AG04449 (cell line): ENCODE results near the gene ZNF107.
"Not testable (repeated sequence)": the region's sequence is repeated elsewhere in the genome, so short reads cannot be mapped to it uniquely, and the experiment has no call there.

Experiments
- CTCF ChIA-PET: fragments of 350-600 bp; formaldehyde crosslinking; extraction: SDS; loops from one replicate; lab custom pipeline; 2021; ENCODE audit warnings: antibody characterized with exemption; lab: Yijun Ruan, JAX
- POLR2A ChIA-PET: fragments of 400-600, 350-600 bp; formaldehyde crosslinking; extraction: SDS; loops from one replicate; lab custom pipeline; 2020; ENCODE audit warnings: antibody characterized with exemption, inconsistent platforms; lab: Yijun Ruan, JAX
- DNase-seq: peaks from one replicate; pipeline ENCODE4 v3.0.0-alpha.2; 2010; ENCODE audit warnings: low read depth, low spot score
- H3K4me3 ChIP-seq: 2 replicates; pipeline ENCODE4 v1.5.1; 2011; ENCODE audit warnings: low read depth, mild to moderate bottlenecking, control low read depth, low read length
- CTCF ChIP-seq: IDR thresholded peaks from one replicate; pipeline ENCODE4 v1.5.1; 2011; ENCODE audit warnings: mild to moderate bottlenecking, moderate library complexity, low read length, control low read depth, inconsistent platforms; ENCODE audit not compliant: insufficient read depth; ENCODE audit errors: missing control alignments

ZNF107 gene

GRCh38 chr7:64736575-64736974, 70.6 kb downstream of the ZNF107 start:
- no peak overlapping the region for H3K4me3 ChIP-seq
- ChIA-PET POLR2A (no interaction called here), CTCF (no interaction called here)
- no peak for TF ChIP-seq CTCF
- DNase-seq = no peak

- CTCF ChIA-PET, POLR2A ChIA-PET, H3K4me3 ChIP-seq, DNase-seq: not testable (repeated sequence)
These were observed 72.5 kb downstream of the ZNF107 start for GRCh38 chr7:64738403-64738802.

GRCh38 chr7:64738953-64739352, 73.0 kb downstream of the ZNF107 start:
- CTCF ChIA-PET, POLR2A ChIA-PET, H3K4me3 ChIP-seq, DNase-seq: not testable (repeated sequence)

GRCh38 chr7:64744680-64745079, 78.7 kb downstream of the ZNF107 start:
- POLR2A ChIA-PET = no interaction called here
- TF ChIP-seq CTCF = no peak
- CTCF ChIA-PET = no interaction called here
- no peak overlapping the region for H3K4me3 ChIP-seq
- DNase-seq = no peak

- H3K4me3 ChIP-seq = no peak overlapping the region
- no peak for TF ChIP-seq CTCF
- ChIA-PET POLR2A (no interaction called here), CTCF (no interaction called here)
- DNase-seq = no peak
These were observed 81.9 kb downstream of the ZNF107 start for GRCh38 chr7:64747802-64748201.

- POLR2A ChIA-PET = no interaction called here
- H3K4me3 ChIP-seq = no peak overlapping the region
- TF ChIP-seq CTCF = no peak
- CTCF ChIA-PET = no interaction called here
- no peak for DNase-seq
These were observed 87.1 kb downstream of the ZNF107 start for GRCh38 chr7:64753032-64753431.

DNA sequence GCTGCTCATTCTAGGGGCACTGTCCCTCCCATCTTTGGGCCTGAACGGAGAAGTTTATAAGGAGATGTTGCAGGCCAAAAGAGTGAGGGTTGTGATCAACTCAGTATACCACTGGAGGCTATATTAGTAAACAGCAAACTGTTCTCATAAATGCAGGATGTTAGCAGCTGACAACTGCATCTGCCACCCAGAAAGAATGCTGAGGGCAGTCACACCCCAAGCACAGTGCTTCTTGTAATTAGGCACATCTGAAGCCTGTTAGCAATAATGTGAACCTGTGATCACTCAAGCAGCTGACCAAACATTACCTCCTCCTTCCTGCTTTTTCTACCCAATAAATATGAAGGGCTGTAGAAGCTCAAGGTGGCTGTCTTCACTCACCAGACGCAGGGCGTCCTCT, 89.9 kb downstream of the ZNF107 start:
- no peak for TF ChIP-seq CTCF
- no peak for DNase-seq
- no peak overlapping the region for H3K4me3 ChIP-seq
- CTCF ChIA-PET = no interaction called here
- POLR2A ChIA-PET = no interaction called here
